Transverse colon (tissue), 4 donors: Measurements from ENCODE around the gene BTD. TPM values are rescaled to one million over a fixed set of nuclear protein-coding genes. Genes with fewer than 3 reads are reported as not detected.

ENCODE experiments used
- DNase-seq: peaks from one replicate; pipeline ENCODE4 v3.0.0-alpha.2; 2019
- H3K27ac ChIP-seq, 4 donors: fragments of 200-600 bp; sonication (generic); 2 replicates each; pipeline ENCODE4 v1.5.1; 2016 to 2018; ENCODE audit warnings: inconsistent platforms in 4 of 4
- H3K27me3 ChIP-seq: fragments of 200-600 bp; sonication (generic); 2 replicates; pipeline ENCODE4 v1.5.1; 2017; ENCODE audit warnings: inconsistent platforms
- H3K36me3 ChIP-seq, 4 donors: fragments of 200-600 bp; sonication (generic); 2 replicates each; pipeline ENCODE4 v1.5.1; 2017 to 2019; ENCODE audit warnings: inconsistent platforms in 4 of 4
- H3K4me1 ChIP-seq, 4 donors: fragments of 200-600 bp; sonication (generic); 2 replicates each; pipeline ENCODE4 v1.5.1; 2017 to 2020; ENCODE audit warnings: inconsistent platforms in 4 of 4
- H3K4me3 ChIP-seq, 4 donors: fragments of 200-600 bp; sonication (generic); 1 replicate in 1 of 4; 2 replicates in 3 of 4; pipeline versions ENCODE4 v1.5.1 to v1.6.1; 2017 to 2019; ENCODE audit warnings: inconsistent platforms in 4 of 4
- H3K9me3 ChIP-seq, 2 donors: fragments of 200-600 bp; sonication (generic); 2 replicates each; pipeline ENCODE4 v1.5.1; 2017 to 2019; ENCODE audit warnings: inconsistent platforms in 2 of 2
- EP300 ChIP-seq: sonication (generic); formaldehyde crosslinking; IDR thresholded peaks from one replicate; pipeline ENCODE4 v1.6.1; 2017; ENCODE audit warnings: antibody characterized with exemption, low read depth
- POLR2A ChIP-seq: fragments of 450-650 bp; IDR thresholded peaks from one replicate; pipeline ENCODE4 v1.6.1; 2016; ENCODE audit warnings: antibody characterized with exemption, mild to moderate bottlenecking, moderate library complexity
- POLR2AphosphoS5 ChIP-seq, 3 donors: sonication (generic); formaldehyde crosslinking; IDR thresholded peaks; one replicate each; pipeline ENCODE4 v1.6.1; 2016; ENCODE audit warnings: antibody characterized with exemption in 3 of 3
- WGBS, 2 donors: methylation state at CpG; one replicate each; pipeline ENCODE4 v1.1.5; 2018; ENCODE audit warnings: low coverage in 1 of 2; 5-methylcytosine and 5-hydroxymethylcytosine counted together
- in situ Hi-C, 4 donors: fragments of 200-750 bp; cut with MboI; loops; one replicate each; pipeline versions ENCODE4 v1.15.0 to v1.15.1; 2017; ENCODE audit warnings: low sequenced_read_pairs in 3 of 4, low pct_ligation_motif_present in 1 of 4, low pct_unique_long_range_greater_than_20kb in 1 of 4
- intact Hi-C: fragments of 100-400 bp; cut with DNase I; formaldehyde crosslinking; loops from one replicate; pipeline ENCODE4 v1.15.1; 2023; ENCODE audit warnings: low total_unique reads
- total RNA-seq, 4 donors: library from RNA; depleted of rRNA; stranded (reverse); fragments of >200 nt; gene quantifications; one replicate each; pipeline ENCODE4 v1.1.0, GENCODE V29; 2016
- TF ChIP-seq, protein P1 (sequence below), 5 experiments: fragments of 200-600 bp in 3 of 5; fragments of 450-650 bp in 2 of 5; sonication (generic) in 3 of 5; IDR thresholded peaks; 1 replicate in 2 of 5; 2 replicates in 3 of 5; pipeline ENCODE4 v1.5.1; 2016 to 2017; ENCODE audit warnings: antibody characterized with exemption in 5 of 5, inconsistent platforms in 3 of 5, mild to moderate bottlenecking in 2 of 5, moderate library complexity in 1 of 5

The BTD gene
- total RNA-seq, 4 donors from 2014 or later: 21.3 to 49.6 (median 36.3) TPM

- H3K4me3 ChIP-seq: no peak overlapping the region
- in situ Hi-C loops: no loop called here
- intact Hi-C loops: no loop called here
- no peak for DNase-seq
- no peaks in the 10 kb centered on the region for H3K4me1 ChIP-seq
- no peaks in the 10 kb centered on the region for H3K27me3 ChIP-seq
- H3K36me3 ChIP-seq: peaks cover 0 to 17% (median 5%) of the 10 kb centered on the region in 4 donors
- TF ChIP-seq, protein P1, sequence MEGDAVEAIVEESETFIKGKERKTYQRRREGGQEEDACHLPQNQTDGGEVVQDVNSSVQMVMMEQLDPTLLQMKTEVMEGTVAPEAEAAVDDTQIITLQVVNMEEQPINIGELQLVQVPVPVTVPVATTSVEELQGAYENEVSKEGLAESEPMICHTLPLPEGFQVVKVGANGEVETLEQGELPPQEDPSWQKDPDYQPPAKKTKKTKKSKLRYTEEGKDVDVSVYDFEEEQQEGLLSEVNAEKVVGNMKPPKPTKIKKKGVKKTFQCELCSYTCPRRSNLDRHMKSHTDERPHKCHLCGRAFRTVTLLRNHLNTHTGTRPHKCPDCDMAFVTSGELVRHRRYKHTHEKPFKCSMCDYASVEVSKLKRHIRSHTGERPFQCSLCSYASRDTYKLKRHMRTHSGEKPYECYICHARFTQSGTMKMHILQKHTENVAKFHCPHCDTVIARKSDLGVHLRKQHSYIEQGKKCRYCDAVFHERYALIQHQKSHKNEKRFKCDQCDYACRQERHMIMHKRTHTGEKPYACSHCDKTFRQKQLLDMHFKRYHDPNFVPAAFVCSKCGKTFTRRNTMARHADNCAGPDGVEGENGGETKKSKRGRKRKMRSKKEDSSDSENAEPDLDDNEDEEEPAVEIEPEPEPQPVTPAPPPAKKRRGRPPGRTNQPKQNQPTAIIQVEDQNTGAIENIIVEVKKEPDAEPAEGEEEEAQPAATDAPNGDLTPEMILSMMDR (IDR thresholded peaks at IDR 0.05): no peak
- TF ChIP-seq POLR2AphosphoS5 (IDR thresholded peaks at IDR 0.05) (no peak), POLR2A (no peak), EP300 (no peak)
- H3K9me3 ChIP-seq: no peaks in the 10 kb centered on the region
- no peak overlapping the region for H3K27ac ChIP-seq
- 70 to 72% methylated on average over 3 of the region's 3 CpGs for WGBS, 2 donors
Observed at GRCh38 chr3:15667484-15667883, 65.9 kb downstream of the BTD start.

DNA sequence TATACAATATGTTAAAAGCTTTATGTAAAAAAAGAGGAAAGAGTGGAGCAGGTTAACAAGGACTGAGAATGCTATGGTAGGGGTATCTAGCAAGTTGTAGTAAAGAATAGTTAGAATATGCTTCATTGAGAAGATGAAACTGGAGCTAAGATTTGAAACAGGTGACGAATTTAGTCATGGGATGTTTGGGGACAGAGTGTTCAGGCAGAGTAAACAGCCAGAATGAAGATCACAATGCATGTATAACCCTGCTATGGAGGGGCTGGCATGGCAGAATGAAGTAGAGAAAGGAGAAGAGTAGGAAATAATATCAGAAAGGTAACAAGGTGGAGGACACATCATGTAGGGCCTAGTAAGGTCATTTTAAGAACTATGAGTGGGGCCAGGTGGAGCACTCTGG is 72.0 kb downstream of the BTD start:
- intact Hi-C loops: no loop called here
- Histone ChIP-seq H3K4me1 (no peaks in the 10 kb centered on the region), H3K27ac (no peak overlapping the region), H3K36me3 (peaks cover 0 to 48% (median 23%) of the 10 kb centered on the region in 4 donors), H3K4me3 (no peak overlapping the region), H3K27me3 (no peaks in the 10 kb centered on the region), H3K9me3 (no peaks in the 10 kb centered on the region)
- in situ Hi-C loops: no loop called here
- 97 to 100% methylated on average over 1 of the region's 1 CpG for WGBS, 2 donors
- TF ChIP-seq, protein P1 (IDR thresholded peaks at IDR 0.05): no peak
- TF ChIP-seq POLR2AphosphoS5 (IDR thresholded peaks at IDR 0.05) (no peak), POLR2A (no peak), EP300 (no peak)
- DNase-seq: no peak

DNA sequence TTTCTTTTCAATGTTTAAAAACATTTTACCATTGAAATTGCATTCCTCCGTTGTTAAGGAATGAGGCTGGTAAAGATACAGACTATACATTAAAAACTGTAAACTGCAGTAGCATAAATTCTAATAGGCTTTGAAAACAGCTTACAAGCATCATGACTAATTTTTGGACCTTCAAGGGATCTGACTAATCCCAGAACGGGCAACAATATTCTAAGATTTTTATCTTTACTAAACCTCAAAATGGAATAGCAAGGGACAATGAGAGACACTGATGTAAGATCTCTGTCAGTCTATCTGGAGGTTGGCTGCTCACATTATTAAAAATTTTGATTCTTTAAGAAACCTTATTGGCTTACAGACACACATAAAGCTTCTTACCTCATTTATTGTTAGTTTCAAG is 74.7 kb downstream of the BTD start:
- H3K27ac ChIP-seq: no peak overlapping the region
- TF ChIP-seq, protein P1 (IDR thresholded peaks at IDR 0.05): no peak
- TF ChIP-seq EP300 (no peak), POLR2AphosphoS5 (IDR thresholded peaks at IDR 0.05) (no peak), POLR2A (no peak)
- no peaks in the 10 kb centered on the region for H3K9me3 ChIP-seq
- no peak for DNase-seq
- H3K4me1 ChIP-seq: no peaks in the 10 kb centered on the region
- no peaks in the 10 kb centered on the region for H3K27me3 ChIP-seq
- intact Hi-C loops (no loop called here), in situ Hi-C loops (no loop called here)
- WGBS, 2 donors: 76 to 82% methylated on average over 2 of the region's 2 CpGs
- no peak overlapping the region for H3K4me3 ChIP-seq
- H3K36me3 ChIP-seq: peaks cover 0 to 43% (median 21%) of the 10 kb centered on the region in 4 donors

DNA sequence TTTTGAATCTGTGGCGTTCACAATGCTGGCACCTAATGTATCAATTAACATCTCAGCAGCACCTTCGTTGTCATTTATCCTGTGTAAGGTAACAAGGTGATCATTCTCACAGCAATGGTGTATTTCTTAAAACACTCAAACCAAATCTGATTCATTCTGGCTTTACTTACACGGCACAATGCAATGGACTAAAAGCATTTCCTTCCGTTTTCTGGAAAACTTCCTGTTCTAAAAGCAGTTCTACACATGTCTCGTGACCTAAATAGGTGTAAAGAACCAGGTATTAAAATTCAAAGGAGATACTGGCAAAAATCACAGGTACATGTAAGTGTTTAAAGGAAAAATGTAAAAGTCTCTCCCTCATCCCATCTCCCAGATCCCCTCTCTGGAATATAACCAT is 77.8 kb downstream of the BTD start:
- WGBS, 2 donors: 83 to 93% methylated on average over 5 of the region's 5 CpGs
- Histone ChIP-seq H3K9me3 (no peaks in the 10 kb centered on the region), H3K4me3 (no peak overlapping the region), H3K27me3 (no peaks in the 10 kb centered on the region), H3K36me3 (peaks cover 0 to 40% (median 18%) of the 10 kb centered on the region in 4 donors), H3K27ac (no peak overlapping the region), H3K4me1 (peaks cover 0 to 20% (median 1%) of the 10 kb centered on the region in 4 donors)
- intact Hi-C loops: no loop called here
- TF ChIP-seq POLR2AphosphoS5 (IDR thresholded peaks at IDR 0.05) (no peak), POLR2A (no peak), EP300 (no peak)
- TF ChIP-seq, protein P1 (IDR thresholded peaks at IDR 0.05): no peak
- no peak for DNase-seq
- in situ Hi-C loops: no loop called here
